Nephron progenitor cell (in vitro differentiated cells): ENCODE results near the gene SS18L1.

Source experiments
- DNase-seq: peaks from one replicate; pipeline ENCODE4 v3.0.0; 2021
- H3K27ac Mint-ChIP-seq: 2 replicates; pipeline ENCODE4 v1.8.0; 2021; ENCODE audit warnings: mild to moderate bottlenecking, moderate library complexity, mixed read lengths
- H3K27me3 Mint-ChIP-seq: 2 replicates; pipeline ENCODE4 v1.8.0; 2021; ENCODE audit warnings: mild to moderate bottlenecking, low read depth, mixed read lengths; ENCODE audit not compliant: poor library complexity
- H3K36me3 Mint-ChIP-seq: 2 replicates; pipeline ENCODE4 v1.8.0; 2021; ENCODE audit warnings: low read depth, mixed read lengths
- H3K4me1 Mint-ChIP-seq: 2 replicates; pipeline ENCODE4 v1.8.0; 2021; ENCODE audit warnings: mixed read lengths
- H3K4me3 Mint-ChIP-seq: 2 replicates; pipeline ENCODE4 v1.8.0; 2021; ENCODE audit warnings: mild to moderate bottlenecking, moderate library complexity, mixed read lengths
- H3K9me3 Mint-ChIP-seq: 2 replicates; pipeline ENCODE4 v1.8.0; 2021; ENCODE audit warnings: mild to moderate bottlenecking, moderate library complexity, mixed read lengths
- TF ChIP-seq, protein P1 (sequence below): fragments of 200-600 bp; sonication (generic); IDR thresholded peaks from 2 replicates; pipeline ENCODE4 v1.5.0; 2021; ENCODE audit warnings: antibody characterized with exemption

The SS18L1 gene

GRCh38 chr20:62128502-62128901 is 15.1 kb upstream of the SS18L1 start:
- peaks cover 16% of the 10 kb centered on the region for H3K4me1 Mint-ChIP-seq
- H3K27ac Mint-ChIP-seq: no peak overlapping the region
- peaks cover 73% of the 10 kb centered on the region for H3K36me3 Mint-ChIP-seq
- no peaks in the 10 kb centered on the region for H3K9me3 Mint-ChIP-seq
- no peaks in the 10 kb centered on the region for H3K27me3 Mint-ChIP-seq
- DNase-seq: no peak
- TF ChIP-seq, protein P1, sequence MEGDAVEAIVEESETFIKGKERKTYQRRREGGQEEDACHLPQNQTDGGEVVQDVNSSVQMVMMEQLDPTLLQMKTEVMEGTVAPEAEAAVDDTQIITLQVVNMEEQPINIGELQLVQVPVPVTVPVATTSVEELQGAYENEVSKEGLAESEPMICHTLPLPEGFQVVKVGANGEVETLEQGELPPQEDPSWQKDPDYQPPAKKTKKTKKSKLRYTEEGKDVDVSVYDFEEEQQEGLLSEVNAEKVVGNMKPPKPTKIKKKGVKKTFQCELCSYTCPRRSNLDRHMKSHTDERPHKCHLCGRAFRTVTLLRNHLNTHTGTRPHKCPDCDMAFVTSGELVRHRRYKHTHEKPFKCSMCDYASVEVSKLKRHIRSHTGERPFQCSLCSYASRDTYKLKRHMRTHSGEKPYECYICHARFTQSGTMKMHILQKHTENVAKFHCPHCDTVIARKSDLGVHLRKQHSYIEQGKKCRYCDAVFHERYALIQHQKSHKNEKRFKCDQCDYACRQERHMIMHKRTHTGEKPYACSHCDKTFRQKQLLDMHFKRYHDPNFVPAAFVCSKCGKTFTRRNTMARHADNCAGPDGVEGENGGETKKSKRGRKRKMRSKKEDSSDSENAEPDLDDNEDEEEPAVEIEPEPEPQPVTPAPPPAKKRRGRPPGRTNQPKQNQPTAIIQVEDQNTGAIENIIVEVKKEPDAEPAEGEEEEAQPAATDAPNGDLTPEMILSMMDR: no peak
- no peak overlapping the region for H3K4me3 Mint-ChIP-seq

GRCh38 chr20:62129731-62130531 is 13.6 kb upstream of the SS18L1 start:
- DNase-seq: no peak
- Mint-ChIP-seq H3K27me3 (no peaks in the 10 kb centered on the region), H3K4me3 (no peak overlapping the region), H3K27ac (no peak overlapping the region), H3K9me3 (no peaks in the 10 kb centered on the region), H3K4me1 (peaks cover 2% of the 10 kb centered on the region), H3K36me3 (peaks cover 68% of the 10 kb centered on the region)
- TF ChIP-seq, protein P1: no peak

DNA sequence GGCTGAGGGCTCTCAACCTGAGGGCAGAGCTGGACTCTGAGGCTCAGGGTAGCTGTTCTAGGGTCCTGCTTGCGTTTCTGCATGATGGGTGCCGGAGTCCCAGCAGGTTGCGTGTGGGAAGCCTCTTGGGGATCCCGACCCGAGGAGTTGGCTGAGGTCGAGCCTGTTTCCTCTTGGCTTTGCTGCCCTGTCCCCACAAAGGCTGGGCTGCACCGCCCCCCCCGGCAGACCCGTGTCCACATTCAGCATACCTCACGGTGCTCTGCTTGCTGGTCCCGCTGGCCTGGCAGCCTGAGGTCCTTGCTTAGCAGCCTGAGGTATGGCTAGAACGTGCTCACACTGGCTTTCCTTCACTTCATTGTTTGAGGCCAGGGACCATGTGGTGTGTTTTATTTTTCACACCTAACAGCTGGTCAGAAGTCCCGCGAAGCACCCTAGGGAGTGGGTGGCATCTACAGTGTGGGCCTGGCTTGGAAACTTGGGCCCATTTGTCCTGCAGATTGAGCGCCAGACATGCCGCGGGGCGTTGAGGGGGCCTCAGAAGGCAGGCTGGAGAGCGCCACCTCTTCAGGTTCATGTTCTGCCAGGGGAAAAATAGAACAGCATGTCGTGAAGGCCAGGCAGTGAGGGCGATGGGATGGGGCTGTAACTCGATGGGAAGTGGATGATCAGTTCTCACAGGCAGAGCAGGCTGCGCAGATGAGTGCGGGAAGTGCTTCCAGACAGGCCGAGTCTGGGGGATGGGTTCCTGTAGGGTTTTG is 11.8 kb upstream of the SS18L1 start:
- Mint-ChIP-seq H3K36me3 (peaks cover 65% of the 10 kb centered on the region), H3K27me3 (no peaks in the 10 kb centered on the region), H3K4me3 (no peak overlapping the region), H3K4me1 (no peaks in the 10 kb centered on the region), H3K27ac (peak overlapping the region; percentile 90), H3K9me3 (no peaks in the 10 kb centered on the region)
- TF ChIP-seq, protein P1: no peak
- no peak for DNase-seq

DNA sequence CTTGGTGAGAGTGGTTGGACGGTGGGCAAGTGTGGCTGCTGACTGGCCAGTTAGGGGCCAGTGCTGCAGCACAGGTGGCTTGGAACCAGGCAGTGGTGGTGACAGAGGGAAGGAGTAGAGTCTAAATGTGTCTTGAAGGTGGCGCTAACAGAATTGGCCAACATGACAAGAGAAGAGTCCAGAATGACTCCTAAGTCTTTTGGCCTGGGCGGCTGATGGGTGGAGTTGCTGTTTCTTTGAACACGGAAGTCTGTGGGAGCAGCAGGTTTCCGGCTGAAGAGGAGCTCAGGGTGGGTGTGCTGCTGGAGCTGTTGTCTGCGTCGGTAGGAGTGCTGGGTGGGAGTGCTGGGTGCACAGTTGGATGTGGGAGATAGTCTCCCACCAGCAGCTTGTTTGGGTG is 11.1 kb upstream of the SS18L1 start:
- H3K4me1 Mint-ChIP-seq: no peaks in the 10 kb centered on the region
- TF ChIP-seq, protein P1: no peak
- no peaks in the 10 kb centered on the region for H3K9me3 Mint-ChIP-seq
- H3K4me3 Mint-ChIP-seq: no peak overlapping the region
- peak overlapping the region; percentile 90 for H3K27ac Mint-ChIP-seq
- peaks cover 59% of the 10 kb centered on the region for H3K36me3 Mint-ChIP-seq
- no peaks in the 10 kb centered on the region for H3K27me3 Mint-ChIP-seq
- DNase-seq: no peak

DNA sequence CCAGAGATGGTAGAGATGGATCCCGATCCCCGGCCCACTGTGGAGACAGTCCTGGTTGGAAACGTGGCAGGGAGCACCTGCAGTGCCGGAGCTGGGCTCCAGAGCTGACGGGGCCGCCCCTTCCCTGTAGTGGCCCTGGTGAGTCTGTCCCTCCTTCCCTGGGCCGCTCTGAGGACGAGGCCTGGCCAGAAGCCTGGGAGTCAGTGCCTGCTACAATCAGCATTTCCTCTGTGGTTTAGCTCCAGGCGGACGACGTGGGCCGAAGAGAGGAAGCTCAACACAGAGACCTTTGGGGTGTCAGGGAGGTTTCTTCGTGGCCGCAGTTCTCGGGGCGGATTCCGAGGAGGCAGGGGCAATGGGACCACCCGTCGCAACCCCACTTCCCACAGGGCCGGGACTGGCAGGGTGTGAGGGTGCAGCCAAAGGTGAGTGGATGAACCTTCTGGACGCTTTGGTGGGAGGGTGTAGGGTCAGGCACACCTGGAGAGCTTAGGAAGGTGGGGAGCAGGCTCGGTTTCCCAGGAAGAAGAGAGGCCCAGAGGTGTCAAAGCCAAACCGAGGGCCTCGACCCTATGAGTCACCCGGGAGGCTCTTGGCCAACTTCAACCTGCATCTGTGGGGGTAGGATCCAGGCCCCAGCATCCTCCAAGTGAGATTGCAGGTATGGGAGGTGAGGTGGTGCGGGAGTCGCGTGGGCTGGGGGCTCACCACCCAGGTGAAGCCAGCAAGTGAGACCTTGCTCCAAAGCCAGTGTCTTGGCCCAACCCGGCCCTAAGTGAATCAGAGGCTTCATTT is 10.3 kb upstream of the SS18L1 start:
- Mint-ChIP-seq H3K9me3 (no peaks in the 10 kb centered on the region), H3K27me3 (peaks cover under 1% of the 10 kb centered on the region), H3K36me3 (peaks cover 59% of the 10 kb centered on the region), H3K4me3 (no peak overlapping the region), H3K27ac (peak overlapping the region; percentile 29), H3K4me1 (no peaks in the 10 kb centered on the region)
- TF ChIP-seq, protein P1: no peak
- DNase-seq: no peak
